SK-N-MC (cell line): ENCODE data around the gene HMGN4.

Experiments
- EZH2 ChIP-seq: fragments of 200-600 bp; sonication (generic); IDR thresholded peaks from one replicate; pipeline ENCODE4 v1.6.1; 2017; ENCODE audit warnings: antibody characterized with exemption
- FOXP2 ChIP-seq: optimal IDR thresholded peaks from 2 replicates; pipeline ENCODE3; 2011; ENCODE audit warnings: mild to moderate bottlenecking, moderate library complexity; ENCODE audit not compliant: insufficient read depth; ENCODE audit errors: extremely low read length, control extremely low read depth
- POLR2AphosphoS5 ChIP-seq: IDR thresholded peaks from 2 replicates; pipeline ENCODE4 v1.6.1; 2012; ENCODE audit warnings: mild to moderate bottlenecking, low read depth, low read length, borderline replicate concordance

DNA sequence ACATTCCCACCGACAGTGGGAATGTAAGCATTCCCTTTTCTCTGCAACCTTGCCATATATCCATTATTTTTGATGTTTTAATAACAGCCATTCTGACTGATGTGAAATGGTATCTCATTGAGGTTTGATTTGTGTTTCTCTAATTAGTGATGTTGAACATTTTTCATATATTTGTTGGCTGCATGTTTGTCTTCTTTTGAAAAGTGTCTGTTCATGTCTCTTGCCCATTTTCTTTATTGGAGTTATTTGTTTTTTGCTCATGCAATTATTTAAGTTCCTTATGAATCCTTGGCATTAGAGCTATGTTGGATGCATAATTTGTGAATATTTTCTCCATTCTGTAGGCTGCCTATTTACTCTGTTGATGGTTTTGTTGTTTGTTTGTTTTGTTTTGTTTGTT is 40.6 kb downstream of the HMGN4 start:
- TF ChIP-seq POLR2AphosphoS5 (no peak), EZH2 (no peak), FOXP2 (no peak)
